H54 (cell line): ENCODE results near the gene HES3.

Experiments used
- DNase-seq: peaks from one replicate; pipeline ENCODE4 v3.0.0; 2011; ENCODE audit warnings: low spot score, mixed read lengths; ENCODE audit not compliant: insufficient read length
- FAIRE-seq: peaks from 3 replicates; lab custom pipeline; 2011; peaks lifted over from hg19 to GRCh38; lab: Jason Lieb, UNC
- POLR2A ChIP-seq: IDR thresholded peaks from 2 replicates; pipeline ENCODE4 v1.6.1; 2011; ENCODE audit warnings: low read depth, mild to moderate bottlenecking, low read length

Gene HES3, protein sequence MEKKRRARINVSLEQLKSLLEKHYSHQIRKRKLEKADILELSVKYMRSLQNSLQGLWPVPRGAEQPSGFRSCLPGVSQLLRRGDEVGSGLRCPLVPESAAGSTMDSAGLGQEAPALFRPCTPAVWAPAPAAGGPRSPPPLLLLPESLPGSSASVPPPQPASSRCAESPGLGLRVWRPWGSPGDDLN

DNA sequence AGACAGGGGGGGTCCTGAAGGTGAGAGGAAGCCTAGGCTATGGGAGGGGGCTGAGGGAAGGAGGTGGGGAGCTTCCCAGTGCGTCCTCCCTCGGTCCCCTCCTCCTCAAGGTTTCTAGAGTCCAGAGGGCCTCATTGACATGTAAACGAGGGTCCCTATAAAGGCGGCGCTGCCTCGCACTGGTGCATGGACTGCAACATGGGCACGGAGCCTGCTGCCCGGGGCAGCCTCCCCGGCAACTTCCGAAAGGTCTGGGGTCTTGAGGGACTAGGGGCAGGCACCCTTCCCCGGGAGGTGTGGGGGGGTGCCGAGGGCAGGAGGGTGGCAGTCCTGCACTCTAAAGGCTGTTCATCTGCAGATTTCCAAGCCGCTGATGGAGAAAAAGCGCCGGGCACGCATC, at the start of gene HES3:
HES3 (plus strand) TSS at position 187 of the 400 bp plus-strand sequence; CDS start at position 374, 187 bp downstream.
- no peak for FAIRE-seq
- no peak for TF ChIP-seq POLR2A
- no peak for DNase-seq

DNA sequence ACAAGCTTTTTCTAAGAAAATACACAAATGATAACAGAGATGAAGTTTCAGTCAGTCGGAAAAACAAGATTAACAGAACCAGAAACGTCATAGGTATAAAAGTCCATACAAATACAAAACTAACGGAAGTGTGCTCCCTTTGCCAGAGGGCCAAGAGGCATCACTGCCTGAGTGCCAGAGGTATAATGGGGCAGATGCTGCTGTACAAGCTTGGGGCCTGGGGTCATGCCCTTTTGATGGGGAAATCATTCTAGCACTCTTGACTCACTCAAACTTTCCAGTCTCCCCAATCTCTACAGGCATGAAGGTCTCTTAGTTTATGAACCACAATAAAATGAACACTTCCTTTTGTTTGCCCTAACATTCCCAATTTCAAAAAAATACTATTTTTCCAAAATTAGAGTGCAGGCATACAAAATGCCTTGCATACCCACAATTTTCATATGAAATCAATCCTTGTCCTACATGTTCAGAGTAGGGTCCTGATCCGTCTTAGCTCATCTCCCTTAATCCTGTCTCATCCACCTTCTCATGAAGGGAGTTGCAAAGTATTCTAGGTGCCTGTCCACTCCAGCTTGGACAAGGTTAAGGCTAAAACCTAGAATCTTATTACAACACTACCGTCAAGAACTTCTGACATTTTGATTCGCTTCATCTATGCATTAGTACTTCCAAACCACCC, 46.1 kb upstream of the HES3 start:
- FAIRE-seq (no peak), DNase-seq (no peak)
- TF ChIP-seq POLR2A = no peak

DNA sequence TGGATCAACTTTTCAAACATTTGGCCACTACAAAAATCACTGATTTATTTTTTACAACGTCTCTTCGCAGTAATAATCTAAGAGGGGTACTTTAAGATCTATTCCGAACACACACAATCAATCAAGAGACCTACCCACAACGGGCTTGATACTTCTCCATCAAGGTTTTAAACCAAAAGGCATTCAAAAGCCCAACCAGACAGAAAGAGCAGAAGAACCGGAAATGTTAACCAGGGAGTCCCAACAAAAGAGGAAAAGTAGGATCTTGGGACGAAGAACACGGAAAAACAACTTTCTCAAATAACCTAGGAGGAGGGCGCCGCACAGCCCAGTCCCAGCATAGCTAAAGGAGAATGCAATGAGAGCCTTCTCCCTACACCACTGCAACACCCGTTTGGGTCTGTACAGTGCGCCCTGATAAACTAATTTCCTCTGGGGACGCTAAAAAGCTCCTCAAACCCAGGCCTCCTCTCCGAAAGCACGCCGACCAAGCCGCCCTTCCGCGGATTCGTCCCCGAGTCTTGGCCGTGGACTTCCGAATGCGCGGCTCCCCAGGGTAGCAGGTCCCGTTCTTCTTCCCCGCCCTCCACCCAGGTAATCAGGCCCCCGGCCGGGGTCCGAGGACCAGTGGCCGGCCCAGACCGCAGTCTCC, 45.2 kb upstream of the HES3 start:
- FAIRE-seq (no peak), DNase-seq (no peak)
- TF ChIP-seq POLR2A = no peak

DNA sequence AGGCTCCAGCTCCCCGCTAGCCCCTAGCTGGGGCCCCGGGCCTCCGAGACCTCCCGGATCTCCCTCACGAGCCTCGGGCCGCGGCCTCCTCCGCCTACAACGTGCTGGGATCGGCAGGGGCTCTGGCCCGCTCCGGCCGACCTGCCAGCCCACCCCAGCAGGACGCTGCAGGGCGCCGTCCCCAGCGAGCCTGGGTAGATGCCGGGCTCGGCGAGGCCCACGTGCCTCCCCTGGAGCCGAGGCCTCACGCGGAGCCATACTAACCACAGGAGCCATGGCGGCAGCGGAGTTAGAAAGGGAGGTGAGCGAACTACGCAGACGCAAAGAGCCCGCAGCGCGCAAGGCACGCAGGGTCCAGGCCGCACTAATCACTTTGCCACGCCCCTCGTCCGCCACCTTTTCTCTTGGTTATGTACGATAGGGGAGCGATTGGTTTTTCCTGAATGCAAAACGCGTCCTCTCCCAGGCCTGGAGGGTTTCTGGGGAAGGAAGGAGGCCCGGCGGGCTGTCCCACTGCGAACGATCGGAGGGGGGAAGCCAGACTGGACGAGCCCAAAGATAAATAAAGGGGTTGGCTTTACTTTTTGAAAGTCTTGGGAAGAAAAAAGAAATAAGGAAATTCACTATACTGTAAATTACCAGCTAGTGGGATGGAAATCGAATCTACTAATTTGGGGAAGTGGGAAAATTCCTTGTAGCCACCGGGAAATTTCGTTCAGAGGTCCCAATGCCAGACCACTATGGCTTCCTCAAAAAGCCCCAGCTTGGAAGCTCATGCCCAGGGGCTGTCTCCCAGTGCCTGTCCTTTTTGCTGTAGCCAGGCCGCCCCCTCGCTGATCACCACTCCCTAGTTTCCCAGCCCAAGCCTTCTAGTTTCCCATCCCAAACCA, 44.4 kb upstream of the HES3 start, which contains the start of gene RPL22:
RPL22 (minus strand) TSS at position 298 of the 890 bp plus-strand sequence; CDS start at position 276, 22 bp downstream.
- DNase-seq (peak; percentile 81), FAIRE-seq (peak; percentile 87)
- TF ChIP-seq POLR2A = peak; percentile 62

DNA sequence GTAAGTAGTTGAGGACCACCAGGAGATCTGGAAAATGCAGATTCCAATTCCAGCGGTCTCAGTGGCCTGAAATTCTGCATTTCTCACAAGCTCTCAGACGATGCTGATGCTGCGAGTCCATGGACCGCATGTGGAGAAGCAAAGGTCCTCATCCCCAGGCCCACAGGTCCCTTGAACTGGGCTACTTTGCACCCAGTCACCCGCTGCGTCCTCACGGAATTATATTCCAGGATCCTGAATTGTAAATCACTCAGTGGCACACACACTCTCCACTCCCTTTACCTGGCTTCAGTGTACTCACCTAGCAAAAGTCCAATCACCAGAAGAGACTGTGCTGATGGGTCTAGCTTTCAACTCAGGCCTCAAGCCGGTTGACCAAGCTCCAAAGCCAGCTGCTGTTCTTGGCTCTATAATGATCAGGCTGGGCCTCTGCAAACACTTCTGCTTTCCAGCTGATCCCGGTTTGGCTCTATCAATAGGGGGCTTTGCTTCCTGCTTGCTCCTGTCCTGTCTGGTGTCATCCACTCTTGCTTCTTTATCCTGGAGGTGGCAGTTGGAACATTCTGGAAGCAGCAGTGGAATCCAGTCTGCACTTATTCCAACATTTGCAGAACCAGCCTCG, 43.7 kb upstream of the HES3 start:
- no peak for FAIRE-seq
- no peak for DNase-seq
- TF ChIP-seq POLR2A = no peak

DNA sequence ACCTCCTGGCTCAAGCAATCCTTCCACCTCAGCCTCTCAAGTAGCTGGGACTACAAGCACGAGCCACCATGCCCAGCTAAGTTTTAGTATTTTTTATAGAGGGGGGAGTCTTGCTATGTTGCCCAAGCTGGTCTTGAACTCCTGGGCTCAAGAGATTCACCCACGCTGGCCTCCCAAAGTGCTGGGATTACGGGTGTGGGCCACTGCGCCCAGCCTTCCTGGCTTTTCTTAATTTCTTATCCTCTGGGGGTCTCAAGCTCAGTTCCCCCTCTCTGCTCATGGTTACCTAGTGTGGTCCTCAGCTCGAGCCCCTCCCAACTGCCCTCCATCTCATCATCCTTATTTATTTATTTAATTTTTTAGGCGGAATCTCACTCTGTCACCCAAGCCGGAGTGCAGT, 41.7 kb upstream of the HES3 start:
- FAIRE-seq = no peak
- no peak for TF ChIP-seq POLR2A
- DNase-seq = no peak

DNA sequence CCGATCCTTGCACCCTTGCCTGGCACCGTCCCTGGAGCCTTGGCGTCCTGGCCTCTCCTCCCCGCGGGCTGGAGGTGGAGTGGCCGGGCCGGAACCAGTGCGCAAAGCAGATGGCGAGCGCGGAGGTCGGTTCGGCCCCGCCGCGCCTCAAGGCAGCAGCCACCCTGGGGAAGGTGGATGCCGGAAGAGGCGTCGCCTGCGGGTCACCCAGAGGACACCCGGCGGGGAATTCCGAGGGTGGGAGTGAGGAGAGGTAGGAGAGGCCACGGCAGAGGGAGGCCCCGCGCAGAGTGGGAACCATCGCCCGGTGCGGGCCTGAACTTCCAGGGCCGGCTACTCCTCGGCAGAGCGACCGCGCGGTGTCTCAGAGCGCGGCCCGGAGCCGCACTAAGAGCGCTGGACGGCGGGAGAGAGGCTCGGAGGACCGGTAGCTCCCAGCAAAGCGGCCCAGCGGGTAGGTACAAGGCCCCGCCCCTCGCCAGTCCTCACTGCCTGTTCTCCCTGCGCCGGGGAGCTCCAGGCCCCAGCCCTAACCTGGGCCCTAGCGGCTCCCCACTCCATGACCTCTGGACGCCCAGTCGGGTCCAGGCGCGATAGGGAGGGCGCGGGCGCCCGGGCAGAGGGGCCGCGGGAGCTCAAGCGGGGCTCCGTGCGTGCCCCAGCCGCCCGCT, 38.0 kb upstream of the HES3 start, which contains the start of gene RNF207:
RNF207 (plus strand) TSS at position 271 of the 671 bp plus-strand sequence. CDS start 417 bp downstream, outside the sequence.
- FAIRE-seq (no peak), DNase-seq (peak; percentile 92)
- peak; percentile 68 for TF ChIP-seq POLR2A

DNA sequence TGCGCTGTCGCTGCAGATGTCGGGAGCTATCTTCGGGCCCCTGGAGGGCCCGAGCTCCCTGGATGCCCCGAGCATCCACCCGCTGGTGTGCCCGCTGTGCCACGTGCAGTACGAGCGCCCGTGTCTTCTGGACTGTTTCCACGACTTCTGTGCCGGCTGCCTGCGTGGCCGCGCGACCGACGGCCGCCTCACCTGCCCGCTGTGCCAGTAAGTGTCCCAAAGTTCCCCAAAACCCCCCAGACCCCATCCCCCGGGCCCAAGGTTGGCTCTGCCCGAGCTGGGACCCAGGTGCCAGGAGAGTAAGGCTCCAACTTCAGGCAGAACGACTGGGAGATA, 37.5 kb upstream of the HES3 start:
- DNase-seq = no peak
- no peak for TF ChIP-seq POLR2A
- FAIRE-seq = no peak

DNA sequence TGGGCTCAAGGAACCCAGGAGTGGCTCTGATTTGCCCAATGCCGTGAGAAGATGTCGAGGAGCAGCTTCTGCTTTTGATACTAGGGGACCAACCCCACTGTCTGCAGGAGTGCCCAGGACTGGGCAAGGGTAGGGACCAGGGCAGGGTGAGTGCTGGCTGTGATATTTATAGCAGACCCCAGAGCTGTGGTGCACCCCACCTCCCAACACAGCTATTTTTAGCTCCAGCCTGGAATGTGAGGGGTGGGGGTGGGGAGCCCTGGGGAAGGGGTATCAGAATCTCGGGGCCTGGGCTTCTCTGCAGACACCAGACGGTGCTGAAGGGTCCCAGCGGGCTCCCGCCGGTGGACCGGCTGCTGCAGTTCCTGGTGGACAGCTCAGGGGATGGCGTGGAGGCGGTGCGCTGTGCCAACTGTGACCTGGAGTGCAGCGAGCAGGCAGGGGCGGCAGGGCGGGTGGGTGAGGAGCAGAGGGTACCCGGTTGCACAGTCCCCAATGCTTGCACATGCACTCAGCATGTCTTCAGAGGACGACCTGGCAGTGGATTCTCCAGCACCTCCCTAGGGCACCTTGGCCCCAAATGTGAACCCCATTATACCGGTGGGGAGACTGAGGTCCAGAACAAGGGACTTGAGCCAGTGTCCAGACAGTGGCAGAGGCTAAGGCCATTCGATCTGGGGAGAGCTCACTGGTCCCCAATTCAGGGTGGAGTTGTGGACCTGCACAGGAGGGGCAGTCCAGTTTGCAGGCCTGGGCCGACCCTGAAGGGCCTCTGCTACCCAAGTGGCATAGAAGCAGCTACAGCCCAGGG, 36.7 kb upstream of the HES3 start:
- DNase-seq (no peak), FAIRE-seq (no peak)
- no peak for TF ChIP-seq POLR2A

DNA sequence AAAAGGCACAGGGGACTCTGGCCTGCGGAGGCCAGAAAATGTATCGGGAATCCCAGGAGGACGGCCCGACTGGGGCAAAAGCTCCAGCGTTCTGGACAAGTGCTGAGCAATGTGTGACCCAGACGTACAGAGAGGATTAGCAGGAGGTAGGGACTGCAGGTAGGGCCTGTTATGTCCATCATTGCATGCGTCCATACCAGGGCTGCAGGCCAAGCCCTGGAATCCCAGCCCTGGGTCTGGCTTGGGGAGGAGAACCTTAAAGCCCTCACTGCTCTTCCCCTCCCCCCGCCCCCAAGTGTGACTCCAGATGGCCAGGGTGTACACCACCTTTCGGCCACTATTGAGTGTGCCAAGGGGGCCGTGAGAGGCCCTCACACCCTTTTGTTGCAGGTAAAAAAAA, 36.1 kb upstream of the HES3 start:
- DNase-seq (no peak), FAIRE-seq (no peak)
- TF ChIP-seq POLR2A = no peak

DNA sequence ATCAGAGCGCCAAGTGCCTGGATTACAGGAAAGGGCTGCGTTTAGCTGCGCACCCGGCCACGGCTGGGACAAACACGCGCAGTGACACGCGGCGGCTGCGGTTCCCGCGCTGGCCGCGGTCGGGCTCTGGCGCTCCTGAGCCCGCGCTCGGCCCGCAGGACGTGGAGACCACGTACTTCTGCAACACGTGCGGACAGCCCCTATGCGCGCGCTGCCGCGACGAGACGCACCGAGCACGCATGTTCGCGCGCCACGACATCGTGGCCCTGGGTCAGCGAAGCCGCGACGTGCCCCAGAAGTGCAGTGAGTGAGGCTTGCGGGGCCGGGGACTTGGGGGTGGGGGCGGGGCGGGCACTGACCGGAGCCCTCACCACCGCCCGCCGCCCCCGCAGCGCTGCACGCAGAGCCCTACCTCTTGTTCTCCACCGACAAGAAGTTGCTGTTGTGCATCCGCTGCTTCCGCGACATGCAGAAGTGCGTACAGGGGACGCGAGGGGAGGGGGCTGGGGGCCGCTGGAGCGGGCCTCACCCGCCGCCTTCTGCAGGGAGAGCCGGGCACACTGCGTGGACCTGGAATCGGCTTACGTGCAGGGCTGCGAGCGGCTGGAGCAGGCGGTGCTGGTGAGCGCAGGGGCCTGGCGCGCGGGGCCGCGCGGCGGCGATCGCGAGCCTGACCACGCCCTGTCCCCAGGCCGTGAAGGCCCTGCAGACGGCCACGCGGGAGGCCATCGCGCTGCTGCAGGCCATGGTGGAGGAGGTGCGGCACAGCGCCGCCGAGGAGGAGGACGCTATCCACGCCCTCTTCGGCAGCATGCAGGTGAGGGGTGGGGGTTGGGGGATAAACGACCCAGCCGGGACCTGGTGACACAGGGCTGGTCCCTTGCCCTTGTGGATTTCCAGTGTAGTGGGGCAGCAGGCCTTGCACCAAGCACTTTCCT, 35.0 kb upstream of the HES3 start:
- DNase-seq (no peak), FAIRE-seq (no peak)
- TF ChIP-seq POLR2A = no peak
